ENCODE data around the gene CACNA1C.

The CACNA1C gene

GRCh38 chr12:2244013-2244861, 191.4 kb downstream of the CACNA1C start:
- in situ Hi-C loops (cut with MboI; ENCODE audit: low sequenced_read_pairs, unreplicated experiment): no loop called here
- DNase-seq (ENCODE audit: low spot score): no peak
- no peak for TF ChIP-seq CTCF (IDR thresholded peaks at IDR 0.05; ENCODE audit: borderline replicate concordance, control extremely low read depth, extremely low read depth, insufficient read depth, missing control alignments)

DNA sequence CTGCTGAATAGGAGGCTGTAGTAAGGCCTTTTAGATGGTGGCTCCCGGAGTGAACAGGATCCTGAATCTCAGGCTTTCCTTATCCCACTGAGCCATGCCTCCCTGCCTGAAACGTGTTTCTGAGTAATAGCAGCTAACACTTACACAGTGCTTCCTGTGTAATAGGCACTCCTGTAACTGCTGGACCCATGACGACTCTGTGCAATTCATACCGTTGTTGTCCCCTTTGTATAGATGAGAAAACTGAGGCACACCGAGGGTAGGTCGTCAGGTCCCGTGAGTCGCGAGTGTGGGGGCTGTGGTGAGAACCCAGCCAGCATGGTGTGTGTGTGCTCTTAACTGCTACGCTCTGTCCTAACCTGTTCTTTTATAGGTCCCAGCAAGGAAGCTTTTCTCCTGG, 193.6 kb downstream of the CACNA1C start:
- TF ChIP-seq CTCF (IDR thresholded peaks at IDR 0.05; ENCODE audit: borderline replicate concordance, control extremely low read depth, extremely low read depth, insufficient read depth, missing control alignments): no peak
- no peak for DNase-seq (ENCODE audit: low spot score)
- in situ Hi-C loops (cut with MboI; ENCODE audit: low sequenced_read_pairs, unreplicated experiment): no loop called here

DNA sequence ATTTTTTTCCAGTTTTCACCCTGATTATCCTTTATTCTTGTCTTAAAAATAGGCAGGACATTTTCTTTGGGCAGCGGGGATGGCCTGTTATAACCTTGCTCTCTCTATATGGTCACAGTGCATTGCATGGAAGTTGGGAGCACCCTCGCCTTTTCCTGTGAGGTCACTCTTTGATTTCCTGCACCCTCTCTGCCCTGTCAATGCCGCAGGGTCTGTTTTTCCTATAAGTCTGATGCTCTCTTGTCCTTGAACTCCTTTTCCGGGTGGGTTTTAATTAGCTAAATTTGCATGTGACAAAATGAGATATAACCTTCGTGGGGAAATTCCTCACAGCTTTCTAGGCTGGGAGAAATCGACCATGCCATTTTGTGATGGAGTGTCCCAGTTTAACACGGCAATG, 194.3 kb downstream of the CACNA1C start:
- no peak for TF ChIP-seq CTCF (IDR thresholded peaks at IDR 0.05; ENCODE audit: borderline replicate concordance, control extremely low read depth, extremely low read depth, insufficient read depth, missing control alignments)
- no peak for DNase-seq (ENCODE audit: low spot score)
- in situ Hi-C loops (cut with MboI; ENCODE audit: low sequenced_read_pairs, unreplicated experiment): no loop called here

DNA sequence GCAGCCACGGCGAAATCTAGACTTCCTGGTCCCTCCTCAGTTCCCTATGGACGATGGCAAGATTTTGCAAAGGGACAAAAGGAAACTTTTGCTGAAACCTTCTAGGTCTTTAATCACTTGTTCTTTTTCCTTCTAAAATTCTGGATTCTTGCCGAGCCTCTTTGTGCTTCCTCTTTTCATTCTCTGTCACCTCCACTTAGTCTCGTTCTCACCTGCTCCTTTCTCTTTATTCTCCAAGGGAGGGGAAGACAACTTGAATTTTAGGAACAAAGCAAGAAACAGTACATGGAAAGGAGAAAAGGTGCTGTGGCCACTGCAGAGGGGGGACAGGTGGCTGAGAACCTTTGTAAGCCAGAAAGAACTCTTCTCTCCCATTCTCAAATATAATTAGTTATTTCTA, 194.8 kb downstream of the CACNA1C start:
- TF ChIP-seq CTCF (IDR thresholded peaks at IDR 0.05; ENCODE audit: borderline replicate concordance, control extremely low read depth, extremely low read depth, insufficient read depth, missing control alignments): no peak
- in situ Hi-C loops (cut with MboI; ENCODE audit: low sequenced_read_pairs, unreplicated experiment): no loop called here
- DNase-seq (ENCODE audit: low spot score): no peak

GRCh38 chr12:2248087-2248900, 195.5 kb downstream of the CACNA1C start:
- TF ChIP-seq CTCF (IDR thresholded peaks at IDR 0.05; ENCODE audit: borderline replicate concordance, control extremely low read depth, extremely low read depth, insufficient read depth, missing control alignments): no peak
- DNase-seq (ENCODE audit: low spot score): no peak
- in situ Hi-C loops (cut with MboI; ENCODE audit: low sequenced_read_pairs, unreplicated experiment): no loop called here

DNA sequence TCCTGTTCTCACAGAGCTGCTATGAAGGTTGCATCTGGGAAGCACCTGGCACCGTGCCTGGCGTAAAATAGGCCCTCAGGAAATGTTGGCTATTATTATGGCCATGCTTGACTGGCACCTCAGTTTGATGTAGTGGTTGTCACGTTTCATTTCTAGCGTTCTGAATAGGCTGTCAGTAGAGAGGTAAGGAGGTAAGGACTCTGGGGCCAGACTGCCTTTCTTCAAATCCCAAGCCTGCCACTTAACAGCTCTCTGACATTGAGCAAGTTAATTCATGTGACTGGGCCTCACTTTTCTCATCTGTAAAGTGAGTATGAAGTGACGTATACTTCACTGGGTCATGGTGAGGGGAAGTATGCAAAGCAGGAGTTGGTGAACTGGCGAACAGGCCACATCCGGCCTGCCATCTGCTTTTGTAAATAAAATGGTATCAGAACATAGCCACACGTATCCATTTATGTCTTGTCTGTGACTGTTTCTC, 196.2 kb downstream of the CACNA1C start:
- TF ChIP-seq CTCF (IDR thresholded peaks at IDR 0.05; ENCODE audit: borderline replicate concordance, control extremely low read depth, extremely low read depth, insufficient read depth, missing control alignments): no peak
- in situ Hi-C loops (cut with MboI; ENCODE audit: low sequenced_read_pairs, unreplicated experiment): no loop called here
- DNase-seq (ENCODE audit: low spot score): peak; percentile 70
